Right lobe of liver (tissue), 6 donors: ENCODE data around the gene CCIN. TPM values are rescaled to one million over a fixed set of nuclear protein-coding genes. Genes with fewer than 3 reads are reported as not detected.

Experiments
- ATAC-seq, 4 donors: fragments of 200-7000 bp; cut with Tn5 transposase; one replicate each; pipeline ENCODE4 v1.9.1; 2020; ENCODE audit warnings: mild to moderate bottlenecking in 4 of 4, moderate library complexity in 4 of 4
- DNase-seq, 3 donors: peaks; one replicate each; pipeline ENCODE4 v3.0.0-alpha.2; 2020
- H3K27ac ChIP-seq, 3 donors: fragments of 200-600 bp; one replicate each; pipeline ENCODE4 v1.8.0; 2022
- H3K27me3 ChIP-seq, 2 donors: fragments of 200-600 bp; one replicate each; pipeline ENCODE4 v1.8.0; 2022
- H3K36me3 ChIP-seq, 4 donors: fragments of 200-600 bp; sonication (generic) in 1 of 4; one replicate each; pipeline versions ENCODE4 v1.5.1 to v1.8.0; 2017 to 2022; ENCODE audit warnings: control low read depth in 1 of 4
- H3K4me1 ChIP-seq, 4 donors: fragments of 200-600 bp; sonication (generic) in 1 of 4; one replicate each; pipeline versions ENCODE4 v1.5.1 to v1.8.0; 2017 to 2022; ENCODE audit warnings: control low read depth in 1 of 4
- H3K4me3 ChIP-seq, 3 donors: fragments of 200-600 bp; one replicate each; pipeline ENCODE4 v1.8.0; 2022
- H3K9me3 ChIP-seq, 4 donors: fragments of 200-600 bp; sonication (generic) in 1 of 4; one replicate each; pipeline versions ENCODE4 v1.5.1 to v1.8.0; 2017 to 2022; ENCODE audit warnings: control low read depth in 1 of 4
- POLR2A ChIP-seq: fragments of 450-650 bp; IDR thresholded peaks from one replicate; pipeline ENCODE4 v1.6.1; 2017; ENCODE audit warnings: antibody characterized with exemption, mild to moderate bottlenecking
- WGBS: methylation state at CpG from one replicate; pipeline ENCODE4 v1.1.6; 2018; ENCODE audit warnings: low coverage, low lambda C conversion rate; ENCODE audit not compliant: insufficient coverage; ENCODE audit errors: missing lambda C conversion rate; 5-methylcytosine and 5-hydroxymethylcytosine counted together
- intact Hi-C, 2 donors: fragments of 100-400 bp; cut with DNase I; formaldehyde crosslinking; loops; one replicate each; pipeline versions ENCODE4 v1.11.2 to v1.14.1; 2022
- total RNA-seq, 6 experiments: library from RNA; depleted of rRNA in 2 of 6; stranded (reverse); fragments of >200 nt in 2 of 6; fragmentation: NEBNext Ultra II Directional in 3 of 6; extraction: Animal tissue kit (Norgen Biotek cat#: 25700) in 3 of 6; gene quantifications; one replicate each; pipeline versions ENCODE4 v1.1.0 to v1.2.4, GENCODE V29; 2016 to 2023
- TF ChIP-seq, protein P1 (sequence below), 4 donors: fragments of 200-600 bp in 3 of 4; fragments of 450-650 bp in 1 of 4; IDR thresholded peaks; one replicate each; pipeline versions ENCODE4 v1.5.1 to v1.8.0; 2016 to 2022; ENCODE audit warnings: antibody characterized with exemption in 4 of 4, mild to moderate bottlenecking in 2 of 4
- donor health status: DM: no; HTN: yes; CAD: no.
- donor health status: DM: no; HTN: no; CAD: no.
- donor health status: DM: no; HTN: no; CAD: no.
- donor health status: DM: no; HTN: yes; CAD: no.
- donor health status: DM: no; HTN: yes; CAD: no.

Gene CCIN
- total RNA-seq, 6 experiments from 2014 or later: not detected

- intact Hi-C loops: no loop called here
- no peaks in the 10 kb centered on the region for H3K4me1 ChIP-seq
- H3K4me3 ChIP-seq: no peak overlapping the region
- H3K9me3 ChIP-seq: no peaks in the 10 kb centered on the region
- ATAC-seq: no peak
- no peak for DNase-seq
- no peaks in the 10 kb centered on the region for H3K36me3 ChIP-seq
- WGBS: 29% methylated on average over 1 of the region's 4 CpGs
- no peaks in the 10 kb centered on the region for H3K27me3 ChIP-seq
- H3K27ac ChIP-seq: no peak overlapping the region
- no peak for TF ChIP-seq POLR2A
- TF ChIP-seq, protein P1, sequence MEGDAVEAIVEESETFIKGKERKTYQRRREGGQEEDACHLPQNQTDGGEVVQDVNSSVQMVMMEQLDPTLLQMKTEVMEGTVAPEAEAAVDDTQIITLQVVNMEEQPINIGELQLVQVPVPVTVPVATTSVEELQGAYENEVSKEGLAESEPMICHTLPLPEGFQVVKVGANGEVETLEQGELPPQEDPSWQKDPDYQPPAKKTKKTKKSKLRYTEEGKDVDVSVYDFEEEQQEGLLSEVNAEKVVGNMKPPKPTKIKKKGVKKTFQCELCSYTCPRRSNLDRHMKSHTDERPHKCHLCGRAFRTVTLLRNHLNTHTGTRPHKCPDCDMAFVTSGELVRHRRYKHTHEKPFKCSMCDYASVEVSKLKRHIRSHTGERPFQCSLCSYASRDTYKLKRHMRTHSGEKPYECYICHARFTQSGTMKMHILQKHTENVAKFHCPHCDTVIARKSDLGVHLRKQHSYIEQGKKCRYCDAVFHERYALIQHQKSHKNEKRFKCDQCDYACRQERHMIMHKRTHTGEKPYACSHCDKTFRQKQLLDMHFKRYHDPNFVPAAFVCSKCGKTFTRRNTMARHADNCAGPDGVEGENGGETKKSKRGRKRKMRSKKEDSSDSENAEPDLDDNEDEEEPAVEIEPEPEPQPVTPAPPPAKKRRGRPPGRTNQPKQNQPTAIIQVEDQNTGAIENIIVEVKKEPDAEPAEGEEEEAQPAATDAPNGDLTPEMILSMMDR (IDR thresholded peaks at IDR 0.05): no peak
These were observed 20.0 kb upstream of the CCIN start for GRCh38 chr9:36149197-36149596.

DNA sequence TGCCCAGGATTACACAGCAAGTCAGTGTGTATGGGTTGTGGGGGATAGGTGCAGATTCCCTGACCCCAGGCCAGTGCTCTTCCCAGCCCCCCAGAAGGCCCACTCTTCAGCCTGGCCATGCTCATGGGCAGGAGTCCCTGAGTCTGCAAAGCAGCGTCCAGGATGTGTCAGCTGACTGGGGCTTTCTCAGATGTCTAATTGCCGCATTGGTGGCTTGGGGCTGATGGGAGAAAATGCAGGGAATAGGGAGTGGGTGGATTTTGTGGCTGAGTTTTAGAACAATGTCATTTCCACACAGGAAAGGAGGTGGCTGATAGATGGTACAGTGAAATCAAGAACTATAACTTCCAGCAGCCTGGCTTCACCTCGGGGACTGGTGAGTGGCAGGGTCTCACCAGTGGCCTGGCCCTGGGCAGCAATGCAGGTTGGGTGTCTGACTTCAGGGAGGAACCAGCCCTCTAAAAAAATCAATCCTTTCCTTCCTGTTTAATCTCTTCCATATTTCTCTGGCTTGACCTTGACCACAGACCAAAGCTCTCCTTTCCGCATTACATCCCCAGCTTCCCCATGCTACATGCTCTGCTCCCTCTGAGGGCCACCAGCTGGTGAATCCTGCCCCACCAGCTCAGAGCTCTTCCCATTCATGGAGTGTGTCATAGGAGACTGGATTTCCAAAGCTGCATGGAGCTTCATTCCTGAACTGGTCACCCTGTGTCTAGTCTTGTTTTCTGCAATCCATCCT is 18.4 kb upstream of the CCIN start:
- H3K27ac ChIP-seq: peak overlapping the region in 2 of 3 donors; percentile 68 to 76
- TF ChIP-seq POLR2A: no peak
- TF ChIP-seq, protein P1 (IDR thresholded peaks at IDR 0.05): no peak
- 37% methylated on average over 4 of the region's 4 CpGs for WGBS
- no peaks in the 10 kb centered on the region for H3K27me3 ChIP-seq
- H3K4me1 ChIP-seq: no peaks in the 10 kb centered on the region
- no peak overlapping the region for H3K4me3 ChIP-seq
- ATAC-seq: peak in 2 of 4 donors; percentile 3 to 6
- H3K9me3 ChIP-seq: no peaks in the 10 kb centered on the region
- H3K36me3 ChIP-seq: no peaks in the 10 kb centered on the region
- DNase-seq: no peak
- intact Hi-C loops: no loop called here

DNA sequence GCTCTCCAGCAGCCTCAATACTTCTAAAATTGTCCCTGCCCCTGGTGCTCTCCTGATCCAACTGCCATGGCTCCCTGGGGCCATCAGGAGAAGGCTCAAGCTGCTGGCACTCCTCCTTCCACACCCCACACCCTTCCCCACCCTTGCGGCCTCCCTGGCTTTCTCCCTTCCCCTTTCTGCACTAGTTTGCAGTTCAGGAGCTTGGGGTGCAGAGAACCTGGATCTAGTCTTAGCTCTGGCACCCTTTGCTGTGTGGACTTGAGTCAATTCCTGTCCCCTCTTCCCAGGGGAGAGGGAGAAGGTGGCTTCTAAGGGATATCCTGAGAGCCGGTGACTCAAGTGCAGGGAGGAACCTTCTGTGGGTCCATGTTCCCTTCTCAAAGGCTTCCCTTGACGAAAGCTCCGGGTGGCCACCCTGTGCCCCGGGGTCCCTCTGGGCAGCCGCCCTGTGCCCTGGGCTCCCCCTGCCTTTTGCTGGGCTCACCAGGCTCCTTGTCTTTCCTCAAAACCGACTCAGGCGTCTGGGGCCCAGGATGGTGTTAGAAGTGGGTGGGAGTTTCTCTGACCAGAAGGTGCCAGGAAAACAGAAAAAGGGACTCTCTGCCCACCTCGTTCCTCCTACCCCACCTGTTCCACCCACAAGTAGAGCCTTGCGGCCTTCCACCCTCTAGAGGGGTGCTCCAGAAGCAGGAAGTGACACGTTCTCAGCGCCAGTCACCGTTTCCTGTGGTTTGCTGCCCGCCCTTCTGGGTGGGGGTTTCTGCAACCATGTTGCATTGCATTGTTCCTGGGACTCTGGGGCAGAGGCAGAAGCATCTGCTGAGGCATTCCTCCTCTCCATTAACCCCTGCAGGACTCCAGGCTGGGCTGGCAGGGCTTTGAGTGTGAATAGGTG is 17.6 kb upstream of the CCIN start:
- Histone ChIP-seq H3K4me1 (no peaks in the 10 kb centered on the region), H3K4me3 (no peak overlapping the region)
- ATAC-seq: peak; percentile 56 to 75 (median 66)

GRCh38 chr9:36152741-36153438 is 16.3 kb upstream of the CCIN start:
- ATAC-seq: no peak
- H3K36me3 ChIP-seq: no peaks in the 10 kb centered on the region
- intact Hi-C loops: no loop called here
- TF ChIP-seq POLR2A: no peak
- TF ChIP-seq, protein P1 (IDR thresholded peaks at IDR 0.05): no peak
- no peaks in the 10 kb centered on the region for H3K27me3 ChIP-seq
- DNase-seq: no peak
- no peak overlapping the region for H3K4me3 ChIP-seq
- H3K4me1 ChIP-seq: no peaks in the 10 kb centered on the region
- H3K9me3 ChIP-seq: no peaks in the 10 kb centered on the region
- H3K27ac ChIP-seq: no peak overlapping the region
- WGBS: 79% methylated on average over 10 of the region's 10 CpGs

More for the DNA sequence above, 17.6 kb upstream of the CCIN start:
- TF ChIP-seq, protein P1 (IDR thresholded peaks at IDR 0.05): no peak
- no peak for TF ChIP-seq POLR2A
- H3K27ac ChIP-seq: peak overlapping the region in 2 of 3 donors; percentile 68 to 76
- 47% methylated on average over 5 of the region's 14 CpGs for WGBS
- peak in 2 of 3 donors; percentile 62 to 78 for DNase-seq
- H3K9me3 ChIP-seq: no peaks in the 10 kb centered on the region
- no peaks in the 10 kb centered on the region for H3K27me3 ChIP-seq
- intact Hi-C loops: no loop called here
- no peaks in the 10 kb centered on the region for H3K36me3 ChIP-seq
